Measurements from ENCODE around the gene MYORG. TPM values are rescaled to one million over a fixed set of nuclear protein-coding genes. Genes with fewer than 3 reads are reported as not detected.
"Not testable (repeated sequence)": the region's sequence is repeated elsewhere in the genome, so short reads cannot be mapped to it uniquely, and the experiment has no call there.

Gene MYORG
- total RNA-seq, 1 donor from 2014 or later: 6.3 TPM

- no peaks in the 10 kb centered on the region for H3K27me3 ChIP-seq (ENCODE audit: low read depth)
- TF ChIP-seq CTCF (IDR thresholded peaks at IDR 0.05; ENCODE audit: borderline replicate concordance): no peak
- H3K4me1 ChIP-seq: peaks cover 47% of the 10 kb centered on the region
- H3K4me3 ChIP-seq: no peak overlapping the region
- H3K27ac ChIP-seq (replicated peaks): no peak overlapping the region
- no peak for DNase-seq
- intact Hi-C loops (cut with micrococcal nuclease): no loop called here
- H3K9me3 ChIP-seq (replicated peaks): no peaks in the 10 kb centered on the region
- peaks cover 54% of the 10 kb centered on the region for H3K36me3 ChIP-seq
Observed at GRCh38 chr9:34338665-34339385, 37.9 kb downstream of the MYORG start.

GRCh38 chr9:34338079-34338478, 38.6 kb downstream of the MYORG start:
- peaks cover 46% of the 10 kb centered on the region for H3K36me3 ChIP-seq

GRCh38 chr9:34337403-34337802, 39.3 kb downstream of the MYORG start:
- intact Hi-C loops (cut with micrococcal nuclease): no loop called here
- H3K9me3 ChIP-seq (replicated peaks): no peaks in the 10 kb centered on the region
- H3K27ac ChIP-seq (replicated peaks): no peak overlapping the region
- no peak overlapping the region for H3K4me3 ChIP-seq
- peaks cover 41% of the 10 kb centered on the region for H3K36me3 ChIP-seq
- H3K4me1 ChIP-seq: peaks cover 42% of the 10 kb centered on the region
- no peaks in the 10 kb centered on the region for H3K27me3 ChIP-seq (ENCODE audit: low read depth)
- no peak for DNase-seq
- no peak for TF ChIP-seq CTCF (IDR thresholded peaks at IDR 0.05; ENCODE audit: borderline replicate concordance)

More at GRCh38 chr9:34338079-34338478, 38.6 kb downstream of the MYORG start:
- H3K4me3 ChIP-seq; intact Hi-C loops (cut with micrococcal nuclease); H3K27ac ChIP-seq (replicated peaks); H3K27me3 ChIP-seq (ENCODE audit: low read depth); H3K9me3 ChIP-seq (replicated peaks); DNase-seq: not testable (repeated sequence)
- peaks cover 45% of the 10 kb centered on the region for H3K4me1 ChIP-seq

GRCh38 chr9:34335376-34335775, 41.3 kb downstream of the MYORG start:
- no peak for DNase-seq
- Histone ChIP-seq H3K9me3 (replicated peaks) (no peaks in the 10 kb centered on the region), H3K4me1 (peaks cover 38% of the 10 kb centered on the region), H3K27ac (replicated peaks) (no peak overlapping the region), H3K27me3 (ENCODE audit: low read depth) (no peaks in the 10 kb centered on the region), H3K4me3 (no peak overlapping the region), H3K36me3 (peaks cover 22% of the 10 kb centered on the region)
- TF ChIP-seq CTCF (IDR thresholded peaks at IDR 0.05; ENCODE audit: borderline replicate concordance): no peak
- intact Hi-C loops (cut with micrococcal nuclease): no loop called here

GRCh38 chr9:34334916-34335315, 41.8 kb downstream of the MYORG start:
- H3K4me3 ChIP-seq: no peak overlapping the region
- H3K4me1 ChIP-seq: peaks cover 43% of the 10 kb centered on the region
- intact Hi-C loops (cut with micrococcal nuclease): no loop called here
- H3K36me3 ChIP-seq: peaks cover 18% of the 10 kb centered on the region
- peak overlapping the region; percentile 12 for H3K27ac ChIP-seq (replicated peaks)
- TF ChIP-seq CTCF (IDR thresholded peaks at IDR 0.05; ENCODE audit: borderline replicate concordance): no peak
- H3K27me3 ChIP-seq (ENCODE audit: low read depth): no peaks in the 10 kb centered on the region
- no peak for DNase-seq
- no peaks in the 10 kb centered on the region for H3K9me3 ChIP-seq (replicated peaks)

GRCh38 chr9:34334337-34334824, 42.3 kb downstream of the MYORG start:
- no peak for DNase-seq
- no peaks in the 10 kb centered on the region for H3K27me3 ChIP-seq (ENCODE audit: low read depth)
- H3K36me3 ChIP-seq: peaks cover 12% of the 10 kb centered on the region
- no peak for TF ChIP-seq CTCF (IDR thresholded peaks at IDR 0.05; ENCODE audit: borderline replicate concordance)
- H3K4me3 ChIP-seq: no peak overlapping the region
- peaks cover 48% of the 10 kb centered on the region for H3K4me1 ChIP-seq
- no peaks in the 10 kb centered on the region for H3K9me3 ChIP-seq (replicated peaks)
- H3K27ac ChIP-seq (replicated peaks): peak overlapping the region; percentile 27
- intact Hi-C loops (cut with micrococcal nuclease): no loop called here
